GM12892 (cell line): ENCODE results near the gene WFDC5.

Experiments
- POLR2A ChIP-seq: IDR thresholded peaks from 2 replicates; pipeline ENCODE4 v1.6.1; 2011; ENCODE audit warnings: low read depth, low read length, control low read depth
- POLR2AphosphoS5 ChIP-seq: IDR thresholded peaks from 2 replicates; pipeline ENCODE4 v1.6.1; 2011; ENCODE audit warnings: low read depth, low read length, control low read depth
- TAF1 ChIP-seq: IDR thresholded peaks from 2 replicates; pipeline ENCODE4 v1.6.1; 2011; ENCODE audit warnings: low read depth, mild to moderate bottlenecking, control low read depth, low read length, borderline replicate concordance

- TF ChIP-seq POLR2A (no peak), POLR2AphosphoS5 (no peak), TAF1 (no peak)
Observed at GRCh38 chr20:45124365-45124764, 9.4 kb upstream of the WFDC5 start, which contains the start of gene WFDC12.
